Endodermal cell (in vitro differentiated cells): ENCODE measurements around the gene MMS22L. TPM values are rescaled to one million over a fixed set of nuclear protein-coding genes. Genes with fewer than 3 reads are reported as not detected.

Source experiments
- DNase-seq: peaks from one replicate; pipeline ENCODE4 v3.0.0-alpha.2; 2017
- H3K27ac ChIP-seq: 2 replicates; pipeline ENCODE4 v1.5.1; 2013; ENCODE audit warnings: mild to moderate bottlenecking, low read depth, low read length, moderate library complexity
- H3K27me3 ChIP-seq: 2 replicates; pipeline ENCODE4 v1.6.1; 2013; ENCODE audit warnings: mild to moderate bottlenecking, low read length, moderate library complexity; ENCODE audit not compliant: insufficient read depth, control insufficient read depth, poor library complexity, severe bottlenecking
- H3K36me3 ChIP-seq: 2 replicates; pipeline ENCODE4 v1.7.0; 2013; ENCODE audit warnings: mild to moderate bottlenecking, low read length, moderate library complexity; ENCODE audit not compliant: control insufficient read depth, insufficient read depth
- H3K4me1 ChIP-seq: one replicate; pipeline ENCODE4 v1.7.0; 2013; ENCODE audit warnings: low read length; ENCODE audit not compliant: control insufficient read depth, insufficient read depth
- H3K4me3 ChIP-seq: 2 replicates; pipeline ENCODE4 v1.5.1; 2013; ENCODE audit warnings: mild to moderate bottlenecking, low read length, moderate library complexity
- H3K9ac ChIP-seq: 2 replicates; pipeline ENCODE4 v1.6.1; 2013; ENCODE audit warnings: mild to moderate bottlenecking, low read length, moderate library complexity; ENCODE audit not compliant: poor library complexity, severe bottlenecking; ENCODE audit errors: extremely low read depth
- H3K9me3 ChIP-seq: 2 replicates; pipeline ENCODE4 v1.6.1; 2013; ENCODE audit warnings: mild to moderate bottlenecking, low read length, moderate library complexity; ENCODE audit not compliant: control insufficient read depth
- H3K27ac Mint-ChIP-seq: 2 replicates; pipeline ENCODE4 v1.8.0; 2020; ENCODE audit warnings: mixed read lengths
- H3K27me3 Mint-ChIP-seq: 2 replicates; pipeline ENCODE4 v1.8.0; 2021; ENCODE audit warnings: mild to moderate bottlenecking, mixed read lengths; ENCODE audit not compliant: insufficient read depth
- H3K36me3 Mint-ChIP-seq: 2 replicates; pipeline ENCODE4 v1.8.0; 2020; ENCODE audit warnings: low read depth, mixed read lengths
- H3K4me1 Mint-ChIP-seq: 2 replicates; pipeline ENCODE4 v1.8.0; 2020; ENCODE audit warnings: mixed read lengths
- H3K4me3 Mint-ChIP-seq: 2 replicates; pipeline ENCODE4 v1.8.0; 2020; ENCODE audit warnings: mild to moderate bottlenecking, moderate library complexity, mixed read lengths
- H3K9me3 Mint-ChIP-seq: 2 replicates; pipeline ENCODE4 v1.8.0; 2020; ENCODE audit warnings: mild to moderate bottlenecking, mixed read lengths
- WGBS, 2 experiments: methylation state at CpG; one replicate each; pipeline versions ENCODE4 v1.1.5 to v1.1.7; 2013; ENCODE audit warnings: missing lambda C conversion rate in 2 of 2, mixed read lengths in 1 of 2; ENCODE audit not compliant: insufficient coverage in 1 of 2, insufficient read length in 1 of 2; 5-methylcytosine and 5-hydroxymethylcytosine counted together
- total RNA-seq, 2 donors: library from RNA; stranded (reverse); fragmentation: NEBNext Ultra II Directional in 1 of 2; extraction: Animal tissue kit (Norgen Biotek cat#: 25700) in 1 of 2; gene quantifications; 2 replicates in 1 of 2; 3 replicates in 1 of 2; pipeline ENCODE4 v1.2.1, GENCODE V29; 2021
- TF ChIP-seq, protein P1 (sequence below): fragments of 200-600 bp; sonication (generic); conservative IDR thresholded peaks from 2 replicates; pipeline ENCODE4 v1.5.0; 2021; ENCODE audit warnings: antibody characterized with exemption, mild to moderate bottlenecking

The MMS22L gene
- total RNA-seq, 2 donors from 2014 or later: 32.6 to 36.6 TPM

DNA sequence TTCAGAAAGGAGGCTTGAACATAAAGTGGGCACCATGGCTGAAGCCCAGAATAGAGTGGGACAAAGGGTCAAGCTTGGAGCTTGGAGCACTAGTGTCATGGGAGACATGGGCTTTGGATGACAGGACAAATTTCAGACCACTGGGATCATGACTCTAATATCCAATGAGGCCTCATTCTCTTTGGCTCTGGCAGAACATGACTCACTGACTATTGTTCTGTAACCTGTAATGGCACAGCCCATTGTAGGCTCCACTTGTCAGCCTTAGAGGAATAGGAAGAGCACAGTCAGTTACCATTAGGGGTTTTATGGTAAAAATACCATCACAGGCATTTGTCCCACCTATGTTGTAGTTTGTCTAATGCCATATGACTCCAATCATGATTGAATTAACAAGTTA, 34.0 kb upstream of the MMS22L start:
- Mint-ChIP-seq H3K36me3 (no peaks in the 10 kb centered on the region), H3K27me3 (no peaks in the 10 kb centered on the region), H3K4me1 (no peaks in the 10 kb centered on the region), H3K9me3 (no peaks in the 10 kb centered on the region), H3K4me3 (no peak overlapping the region), H3K27ac (no peak overlapping the region)
- no peaks in the 10 kb centered on the region for H3K36me3 ChIP-seq
- H3K9me3 ChIP-seq: no peaks in the 10 kb centered on the region
- H3K9ac ChIP-seq: no peak overlapping the region
- H3K27me3 ChIP-seq: no peaks in the 10 kb centered on the region
- TF ChIP-seq, protein P1, sequence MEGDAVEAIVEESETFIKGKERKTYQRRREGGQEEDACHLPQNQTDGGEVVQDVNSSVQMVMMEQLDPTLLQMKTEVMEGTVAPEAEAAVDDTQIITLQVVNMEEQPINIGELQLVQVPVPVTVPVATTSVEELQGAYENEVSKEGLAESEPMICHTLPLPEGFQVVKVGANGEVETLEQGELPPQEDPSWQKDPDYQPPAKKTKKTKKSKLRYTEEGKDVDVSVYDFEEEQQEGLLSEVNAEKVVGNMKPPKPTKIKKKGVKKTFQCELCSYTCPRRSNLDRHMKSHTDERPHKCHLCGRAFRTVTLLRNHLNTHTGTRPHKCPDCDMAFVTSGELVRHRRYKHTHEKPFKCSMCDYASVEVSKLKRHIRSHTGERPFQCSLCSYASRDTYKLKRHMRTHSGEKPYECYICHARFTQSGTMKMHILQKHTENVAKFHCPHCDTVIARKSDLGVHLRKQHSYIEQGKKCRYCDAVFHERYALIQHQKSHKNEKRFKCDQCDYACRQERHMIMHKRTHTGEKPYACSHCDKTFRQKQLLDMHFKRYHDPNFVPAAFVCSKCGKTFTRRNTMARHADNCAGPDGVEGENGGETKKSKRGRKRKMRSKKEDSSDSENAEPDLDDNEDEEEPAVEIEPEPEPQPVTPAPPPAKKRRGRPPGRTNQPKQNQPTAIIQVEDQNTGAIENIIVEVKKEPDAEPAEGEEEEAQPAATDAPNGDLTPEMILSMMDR: no peak
- DNase-seq: no peak
- no peak overlapping the region for H3K27ac ChIP-seq
- H3K4me3 ChIP-seq: no peak overlapping the region
- no peaks in the 10 kb centered on the region for H3K4me1 ChIP-seq

DNA sequence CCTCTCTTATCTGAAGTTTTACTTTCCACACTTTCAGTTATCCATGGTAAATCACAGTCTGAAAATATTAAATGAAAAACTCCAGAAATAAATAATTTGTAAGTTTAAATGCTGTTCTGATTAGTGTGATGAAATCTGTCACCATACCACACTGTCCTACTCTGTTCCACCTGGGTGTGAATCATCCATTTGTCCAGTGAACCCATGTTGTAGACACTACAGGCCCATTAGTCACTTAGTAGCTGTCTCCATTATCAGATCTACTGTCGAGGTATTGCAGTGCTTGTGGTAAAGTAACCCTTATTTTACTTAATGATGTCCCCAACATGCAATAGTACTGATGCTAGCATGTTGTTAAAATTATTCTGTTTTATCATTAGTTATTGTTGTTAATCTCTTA, 29.2 kb upstream of the MMS22L start:
- no peak overlapping the region for H3K27ac Mint-ChIP-seq
- 100% methylated on average over 1 of the region's 1 CpG; no CpG with 5 or more reads in 1 of the 2 experiments for WGBS, 2 experiments
- H3K9me3 Mint-ChIP-seq: no peaks in the 10 kb centered on the region
- H3K4me3 ChIP-seq: no peak overlapping the region
- H3K4me3 Mint-ChIP-seq: no peak overlapping the region
- H3K27me3 ChIP-seq: no peaks in the 10 kb centered on the region
- H3K36me3 Mint-ChIP-seq: no peaks in the 10 kb centered on the region
- H3K9ac ChIP-seq: no peak overlapping the region
- H3K9me3 ChIP-seq: no peaks in the 10 kb centered on the region
- no peaks in the 10 kb centered on the region for H3K36me3 ChIP-seq
- no peaks in the 10 kb centered on the region for H3K4me1 ChIP-seq
- H3K27ac ChIP-seq: no peak overlapping the region
- TF ChIP-seq, protein P1: no peak
- H3K4me1 Mint-ChIP-seq: no peaks in the 10 kb centered on the region
- no peaks in the 10 kb centered on the region for H3K27me3 Mint-ChIP-seq
- no peak for DNase-seq

DNA sequence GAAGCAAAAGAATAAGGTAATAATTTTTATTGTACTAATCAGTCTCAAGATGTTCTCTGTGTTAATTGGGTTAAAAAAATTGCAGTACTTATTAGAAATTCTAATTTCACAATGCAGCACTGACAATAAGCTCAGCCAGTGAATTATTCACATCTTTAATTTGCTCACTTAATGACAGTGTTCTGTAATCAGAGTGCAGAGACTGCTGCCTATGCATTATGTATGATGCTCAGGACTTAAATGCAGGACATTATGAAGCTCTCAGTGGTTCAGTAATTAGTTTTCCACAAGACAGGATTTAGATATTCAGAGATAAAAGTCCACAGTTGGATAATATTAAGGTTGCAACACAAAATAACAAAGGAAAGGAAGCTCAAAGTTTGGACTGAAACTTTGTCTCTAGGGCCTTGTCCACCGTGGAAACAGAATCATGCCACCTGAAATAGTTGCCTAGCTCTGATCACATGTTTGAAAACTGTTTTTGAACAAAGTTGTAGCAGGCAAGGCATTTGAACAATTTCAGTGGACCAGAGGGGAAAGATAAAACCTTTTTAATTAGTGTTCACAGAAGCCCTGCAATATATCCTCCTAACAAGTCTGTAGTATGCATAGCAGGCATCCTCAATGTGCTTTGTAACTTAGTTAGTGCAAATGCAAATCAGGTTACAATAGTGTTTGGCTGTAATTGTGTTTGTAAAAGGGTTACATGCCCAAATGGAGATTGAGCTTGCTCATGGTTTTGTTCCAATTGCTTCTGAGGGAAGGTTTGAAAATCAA, 23.7 kb upstream of the MMS22L start:
- TF ChIP-seq, protein P1: no peak
- Histone ChIP-seq H3K9me3 (no peaks in the 10 kb centered on the region), H3K27me3 (no peaks in the 10 kb centered on the region), H3K9ac (no peak overlapping the region), H3K4me3 (no peak overlapping the region), H3K4me1 (no peaks in the 10 kb centered on the region), H3K27ac (no peak overlapping the region), H3K36me3 (no peaks in the 10 kb centered on the region)
- Mint-ChIP-seq H3K4me3 (no peak overlapping the region), H3K9me3 (no peaks in the 10 kb centered on the region), H3K27ac (no peak overlapping the region), H3K36me3 (no peaks in the 10 kb centered on the region), H3K27me3 (no peaks in the 10 kb centered on the region), H3K4me1 (no peaks in the 10 kb centered on the region)
- WGBS, 2 experiments: 73 to 82% methylated on average over 1 of the region's 1 CpG
- DNase-seq: no peak
